ENCODE data around the gene ACTN2.

Gene ACTN2

DNA sequence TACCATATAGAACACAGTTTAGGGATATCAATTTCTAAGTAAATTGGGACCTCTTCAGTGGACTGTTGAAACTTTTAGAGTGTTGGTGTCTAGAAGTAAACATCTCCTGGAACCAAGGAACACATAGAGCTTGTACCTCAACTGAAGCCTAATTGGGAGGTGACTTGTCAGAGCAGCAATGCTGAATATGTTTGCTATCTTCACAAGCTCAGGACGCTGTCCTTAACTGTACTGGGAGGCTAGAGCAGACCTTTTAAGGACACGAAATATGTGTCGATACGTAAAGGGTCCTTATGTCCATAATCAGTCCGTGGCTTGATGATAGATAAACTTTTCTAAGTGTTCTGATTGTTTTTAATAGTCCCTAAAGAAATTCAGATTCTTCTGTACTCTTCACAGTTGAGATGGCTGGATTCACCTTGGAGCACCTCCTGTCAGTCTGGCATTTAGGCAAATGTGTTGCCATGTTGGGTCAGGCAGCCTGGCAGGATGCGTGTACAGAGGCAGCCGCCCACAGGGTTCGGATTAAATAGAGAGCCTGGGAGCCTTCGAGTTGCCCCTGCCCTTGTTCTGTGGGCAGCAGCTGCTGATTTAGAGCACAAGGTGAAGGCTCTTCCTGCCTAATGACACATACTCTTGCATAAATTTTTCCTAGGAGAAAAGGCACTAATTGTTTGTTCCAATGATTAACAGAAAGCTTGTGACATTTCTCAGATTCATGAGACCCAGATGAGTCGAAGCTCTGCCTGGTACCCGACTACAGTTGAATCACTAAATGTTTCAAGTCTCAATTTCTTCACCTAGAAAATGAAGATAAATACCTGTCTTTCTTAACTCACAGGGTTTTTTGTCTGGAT lies 3.6 kb downstream of the ACTN2 start:
- no peak for DNase-seq (ENCODE audit: low read depth in 2 of 2)
- TF ChIP-seq, protein P1, sequence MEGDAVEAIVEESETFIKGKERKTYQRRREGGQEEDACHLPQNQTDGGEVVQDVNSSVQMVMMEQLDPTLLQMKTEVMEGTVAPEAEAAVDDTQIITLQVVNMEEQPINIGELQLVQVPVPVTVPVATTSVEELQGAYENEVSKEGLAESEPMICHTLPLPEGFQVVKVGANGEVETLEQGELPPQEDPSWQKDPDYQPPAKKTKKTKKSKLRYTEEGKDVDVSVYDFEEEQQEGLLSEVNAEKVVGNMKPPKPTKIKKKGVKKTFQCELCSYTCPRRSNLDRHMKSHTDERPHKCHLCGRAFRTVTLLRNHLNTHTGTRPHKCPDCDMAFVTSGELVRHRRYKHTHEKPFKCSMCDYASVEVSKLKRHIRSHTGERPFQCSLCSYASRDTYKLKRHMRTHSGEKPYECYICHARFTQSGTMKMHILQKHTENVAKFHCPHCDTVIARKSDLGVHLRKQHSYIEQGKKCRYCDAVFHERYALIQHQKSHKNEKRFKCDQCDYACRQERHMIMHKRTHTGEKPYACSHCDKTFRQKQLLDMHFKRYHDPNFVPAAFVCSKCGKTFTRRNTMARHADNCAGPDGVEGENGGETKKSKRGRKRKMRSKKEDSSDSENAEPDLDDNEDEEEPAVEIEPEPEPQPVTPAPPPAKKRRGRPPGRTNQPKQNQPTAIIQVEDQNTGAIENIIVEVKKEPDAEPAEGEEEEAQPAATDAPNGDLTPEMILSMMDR (IDR thresholded peaks at IDR 0.05; ENCODE audit: low read depth, low read length): no peak
- no peak overlapping the region for H3K4me3 ChIP-seq (replicated peaks in 1 of 2; ENCODE audit: low read depth in 2 of 2, low read length in 2 of 2)

DNA sequence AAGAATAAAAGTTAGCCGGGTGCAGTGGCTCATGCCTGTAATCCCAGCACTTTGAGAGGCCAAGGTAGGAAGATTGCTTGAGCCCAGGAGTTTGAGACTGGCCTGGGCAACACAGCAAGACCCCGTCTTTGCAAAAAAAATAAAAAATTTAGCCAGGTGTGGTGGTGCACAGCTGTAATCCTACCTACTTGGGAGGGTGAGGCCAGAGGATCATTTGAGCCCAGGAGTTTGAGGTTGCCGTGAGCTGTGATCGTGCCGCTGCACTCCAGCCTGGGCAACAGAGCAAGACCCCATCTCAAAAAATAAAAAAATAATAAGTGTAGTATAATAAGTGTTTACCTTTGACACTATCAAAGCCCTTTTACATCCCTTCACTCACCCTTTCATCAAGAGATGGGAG lies 5.0 kb downstream of the ACTN2 start:
- H3K4me3 ChIP-seq (replicated peaks in 1 of 2; ENCODE audit: low read depth in 2 of 2, low read length in 2 of 2): no peak overlapping the region
- TF ChIP-seq, protein P1 (IDR thresholded peaks at IDR 0.05; ENCODE audit: low read depth, low read length): no peak
- DNase-seq (ENCODE audit: low read depth in 2 of 2): no peak

DNA sequence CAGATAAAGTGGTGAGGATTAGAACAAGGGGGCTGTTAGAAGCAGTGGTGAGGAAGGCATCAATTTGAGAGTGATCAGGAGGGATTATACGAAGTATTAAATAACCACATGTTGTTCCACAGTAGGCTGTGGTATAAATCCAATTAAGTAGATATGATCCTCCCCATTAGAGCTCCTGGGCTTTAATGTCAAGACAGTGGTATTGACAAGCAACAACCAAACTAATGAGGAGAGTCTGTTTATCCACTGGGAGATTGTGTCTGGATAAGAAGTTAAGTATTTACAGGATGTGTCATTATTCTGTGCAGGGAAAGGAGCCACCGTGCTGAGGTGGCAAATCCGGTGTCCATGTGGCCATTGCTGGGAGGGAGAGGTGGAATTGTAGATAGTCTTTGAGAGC lies 5.8 kb downstream of the ACTN2 start:
- DNase-seq (ENCODE audit: low read depth in 2 of 2): no peak
- TF ChIP-seq, protein P1 (IDR thresholded peaks at IDR 0.05; ENCODE audit: low read depth, low read length): no peak
- H3K4me3 ChIP-seq (replicated peaks in 1 of 2; ENCODE audit: low read depth in 2 of 2, low read length in 2 of 2): no peak overlapping the region

DNA sequence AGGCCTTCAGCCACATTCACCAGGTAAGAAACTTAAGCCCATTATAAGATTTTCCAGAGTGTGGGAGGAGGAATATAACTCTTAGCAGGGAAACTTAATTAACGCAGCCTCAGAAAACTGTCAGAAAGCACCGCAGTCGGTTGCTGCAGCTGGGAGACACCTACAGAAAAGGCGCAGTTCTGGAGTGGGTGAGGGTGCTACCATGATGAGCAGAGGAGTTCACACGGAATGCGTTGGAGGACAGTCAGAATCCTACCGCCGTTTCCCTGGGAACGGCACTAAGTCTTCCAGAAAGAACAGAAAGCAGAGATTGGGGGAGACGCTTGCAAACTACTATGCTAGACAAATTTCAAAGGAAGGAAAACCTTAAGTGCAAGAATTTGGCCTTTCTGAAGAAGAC lies 6.4 kb downstream of the ACTN2 start:
- no peak overlapping the region for H3K4me3 ChIP-seq (replicated peaks in 1 of 2; ENCODE audit: low read depth in 2 of 2, low read length in 2 of 2)
- no peak for DNase-seq (ENCODE audit: low read depth in 2 of 2)
- TF ChIP-seq, protein P1 (IDR thresholded peaks at IDR 0.05; ENCODE audit: low read depth, low read length): no peak

DNA sequence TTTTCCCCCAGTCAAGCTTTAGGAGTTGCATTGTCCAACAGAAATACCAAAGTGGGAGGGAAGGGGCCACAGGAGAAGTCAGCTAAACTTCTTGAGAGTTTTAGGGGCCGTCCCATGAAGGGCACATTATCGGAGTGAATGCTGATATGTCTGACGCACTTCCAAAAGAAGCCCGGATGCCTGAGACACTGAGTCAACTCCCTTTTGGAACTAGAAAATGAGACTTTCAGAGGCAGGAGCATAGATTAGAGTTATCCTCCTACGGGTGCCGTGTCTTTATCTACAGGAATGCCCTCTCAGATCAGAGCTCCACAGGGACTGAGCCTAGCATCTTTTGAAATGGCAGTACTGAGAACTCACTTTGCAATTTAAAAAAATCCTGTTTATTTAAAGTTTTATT lies 13.1 kb downstream of the ACTN2 start:
- H3K4me3 ChIP-seq (replicated peaks in 1 of 2; ENCODE audit: low read depth in 2 of 2, low read length in 2 of 2): no peak overlapping the region
- TF ChIP-seq, protein P1 (IDR thresholded peaks at IDR 0.05; ENCODE audit: low read depth, low read length): no peak
- DNase-seq (ENCODE audit: low read depth in 2 of 2): peak; percentile 8 to 77

DNA sequence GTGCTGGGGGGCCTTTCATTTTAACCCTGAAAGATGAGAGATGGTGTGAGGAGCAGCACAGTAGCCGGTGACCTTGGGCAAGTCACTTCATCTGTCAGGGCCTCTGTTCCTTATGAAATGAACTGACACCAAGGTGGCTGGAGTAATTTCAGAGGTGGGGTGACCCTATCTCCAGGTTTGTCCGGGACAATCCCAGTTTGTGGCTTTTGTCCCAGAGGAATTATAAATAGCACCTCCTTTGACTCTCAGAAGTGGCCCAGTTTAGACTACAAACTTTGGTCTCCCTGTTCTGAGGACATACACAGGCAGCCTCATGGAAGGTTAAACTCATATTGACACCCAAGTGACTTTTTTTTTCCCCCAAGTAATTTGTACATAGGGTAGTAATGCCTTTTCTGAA lies 14.6 kb downstream of the ACTN2 start:
- DNase-seq (ENCODE audit: low read depth in 2 of 2): no peak
- no peak overlapping the region for H3K4me3 ChIP-seq (replicated peaks in 1 of 2; ENCODE audit: low read depth in 2 of 2, low read length in 2 of 2)
- TF ChIP-seq, protein P1 (IDR thresholded peaks at IDR 0.05; ENCODE audit: low read depth, low read length): no peak

Data from cardiac fibroblast (primary cell).